ENCODE results near the gene ANGPTL8. TPM values are rescaled to one million over a fixed set of nuclear protein-coding genes. Genes with fewer than 3 reads are reported as not detected.

Gene ANGPTL8
- total RNA-seq, 1 donor from 2014 or later = 0.25 TPM

DNA sequence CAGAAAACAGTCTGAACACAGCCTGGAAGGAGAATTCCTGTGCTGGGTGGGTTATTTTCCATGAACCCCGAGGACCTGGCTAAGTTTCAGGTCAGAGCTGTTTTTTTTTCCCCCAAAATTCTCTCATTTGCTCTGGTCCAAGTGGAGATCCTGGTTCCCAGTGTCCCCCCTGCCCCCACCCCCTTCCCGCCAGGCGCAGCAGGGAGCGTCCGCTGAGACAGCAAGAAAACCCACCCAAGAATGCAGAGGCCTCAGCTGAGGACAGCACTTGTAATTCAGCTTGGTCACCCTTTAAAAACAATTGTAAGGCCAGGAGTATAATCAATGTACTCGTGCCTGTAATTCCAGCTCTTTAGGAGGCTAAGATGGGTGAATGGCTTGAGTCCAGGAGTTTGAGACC is 45.1 kb downstream of the ANGPTL8 start:
- DNase-seq (ENCODE audit: low spot score in 2 of 2, unreplicated experiment in 2 of 2) = no peak
- TF ChIP-seq, protein P1, sequence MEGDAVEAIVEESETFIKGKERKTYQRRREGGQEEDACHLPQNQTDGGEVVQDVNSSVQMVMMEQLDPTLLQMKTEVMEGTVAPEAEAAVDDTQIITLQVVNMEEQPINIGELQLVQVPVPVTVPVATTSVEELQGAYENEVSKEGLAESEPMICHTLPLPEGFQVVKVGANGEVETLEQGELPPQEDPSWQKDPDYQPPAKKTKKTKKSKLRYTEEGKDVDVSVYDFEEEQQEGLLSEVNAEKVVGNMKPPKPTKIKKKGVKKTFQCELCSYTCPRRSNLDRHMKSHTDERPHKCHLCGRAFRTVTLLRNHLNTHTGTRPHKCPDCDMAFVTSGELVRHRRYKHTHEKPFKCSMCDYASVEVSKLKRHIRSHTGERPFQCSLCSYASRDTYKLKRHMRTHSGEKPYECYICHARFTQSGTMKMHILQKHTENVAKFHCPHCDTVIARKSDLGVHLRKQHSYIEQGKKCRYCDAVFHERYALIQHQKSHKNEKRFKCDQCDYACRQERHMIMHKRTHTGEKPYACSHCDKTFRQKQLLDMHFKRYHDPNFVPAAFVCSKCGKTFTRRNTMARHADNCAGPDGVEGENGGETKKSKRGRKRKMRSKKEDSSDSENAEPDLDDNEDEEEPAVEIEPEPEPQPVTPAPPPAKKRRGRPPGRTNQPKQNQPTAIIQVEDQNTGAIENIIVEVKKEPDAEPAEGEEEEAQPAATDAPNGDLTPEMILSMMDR (IDR thresholded peaks at IDR 0.05; ENCODE audit: unreplicated experiment) = no peak
- no peak overlapping the region for H3K4me3 Mint-ChIP-seq
- peaks cover 8% of the 10 kb centered on the region for H3K4me1 Mint-ChIP-seq
- no peaks in the 10 kb centered on the region for H3K27me3 Mint-ChIP-seq (ENCODE audit: low read depth)
- no peaks in the 10 kb centered on the region for H3K36me3 Mint-ChIP-seq
- no peaks in the 10 kb centered on the region for H3K9me3 Mint-ChIP-seq
- peak overlapping the region; percentile 39 for H3K27ac Mint-ChIP-seq

DNA sequence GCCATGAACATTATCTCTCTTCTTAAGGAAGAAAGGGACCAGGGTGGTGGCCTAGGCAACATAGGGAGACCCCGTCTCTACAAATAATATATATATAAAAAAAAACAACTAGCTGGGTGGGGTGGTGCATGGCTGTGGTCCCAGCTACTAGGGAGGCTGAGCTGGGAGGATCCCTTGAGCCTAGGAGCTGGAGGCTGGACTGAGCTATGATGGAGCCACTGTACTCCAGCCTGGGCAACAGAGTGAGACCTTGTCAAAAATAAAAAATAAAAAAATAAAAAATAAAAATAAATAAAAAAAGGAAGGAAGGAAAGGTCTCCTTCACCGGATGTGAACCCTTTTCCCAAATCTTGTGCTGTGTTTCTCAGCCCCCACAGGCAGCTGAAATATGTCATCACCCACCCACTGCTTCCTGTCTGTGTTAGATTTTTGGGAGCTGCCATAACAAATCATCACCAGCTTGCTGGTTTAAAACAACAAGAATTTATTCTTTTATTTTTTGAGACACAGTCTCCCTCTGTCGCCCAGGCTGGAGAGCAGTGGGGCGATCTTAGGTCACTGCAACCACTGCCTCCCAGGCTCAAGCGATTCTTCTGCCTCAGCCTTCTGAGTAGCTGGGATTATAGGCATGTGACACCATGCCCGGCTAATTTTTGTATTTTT is 47.0 kb downstream of the ANGPTL8 start:
- DNase-seq (ENCODE audit: low spot score in 2 of 2, unreplicated experiment in 2 of 2) = no peak
- no peaks in the 10 kb centered on the region for H3K9me3 Mint-ChIP-seq

DNA sequence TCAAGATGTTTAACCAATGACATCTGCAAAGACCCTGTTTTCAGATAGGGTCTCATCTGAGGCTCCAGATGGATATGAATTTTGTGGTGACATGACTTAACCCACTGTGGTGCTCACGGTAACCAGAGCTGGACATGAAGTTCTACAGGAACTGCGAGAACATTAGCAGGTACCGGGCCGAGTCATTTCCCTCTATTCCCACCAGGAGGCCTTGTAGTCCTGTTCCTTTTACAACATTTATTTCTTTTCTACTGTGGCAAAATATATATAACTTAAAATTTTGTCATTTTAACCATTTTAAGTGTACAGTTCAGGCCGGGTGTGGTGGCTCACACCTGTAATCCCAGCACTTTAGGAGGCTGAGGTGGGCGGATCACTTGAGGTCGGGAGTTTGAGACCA is 48.9 kb downstream of the ANGPTL8 start:
- Mint-ChIP-seq H3K27me3 (ENCODE audit: low read depth) (peaks cover 1% of the 10 kb centered on the region), H3K4me1 (peaks cover 2% of the 10 kb centered on the region), H3K27ac (no peak overlapping the region), H3K4me3 (no peak overlapping the region), H3K36me3 (no peaks in the 10 kb centered on the region), H3K9me3 (no peaks in the 10 kb centered on the region)
- TF ChIP-seq, protein P1 (IDR thresholded peaks at IDR 0.05; ENCODE audit: unreplicated experiment) = peak; percentile 40
- no peak for DNase-seq (ENCODE audit: low spot score in 2 of 2, unreplicated experiment in 2 of 2)

More for the DNA sequence above, 47.0 kb downstream of the ANGPTL8 start:
- TF ChIP-seq, protein P1 (IDR thresholded peaks at IDR 0.05; ENCODE audit: unreplicated experiment) = no peak
- Mint-ChIP-seq H3K4me1 (peaks cover 7% of the 10 kb centered on the region), H3K27ac (no peak overlapping the region), H3K4me3 (no peak overlapping the region), H3K36me3 (no peaks in the 10 kb centered on the region), H3K27me3 (ENCODE audit: low read depth) (no peaks in the 10 kb centered on the region)

DNA sequence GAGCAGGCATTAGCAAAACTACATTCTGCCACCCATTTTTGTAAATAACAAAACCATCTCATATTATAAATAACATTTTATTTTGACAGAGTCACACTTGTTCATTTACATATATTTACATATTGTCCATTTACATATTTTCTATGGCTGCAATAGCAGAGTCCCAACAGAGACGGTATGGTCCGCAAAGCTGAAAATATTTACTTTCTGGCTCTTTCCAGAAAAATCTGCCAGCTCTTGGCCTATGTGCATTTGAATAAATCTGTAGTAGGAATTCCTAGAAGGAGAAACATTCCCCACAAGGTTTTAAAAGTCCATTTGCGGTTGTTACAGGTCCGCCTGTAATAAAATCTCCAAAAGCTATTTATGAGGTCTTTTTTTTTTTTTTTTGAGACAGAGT is 50.8 kb downstream of the ANGPTL8 start:
- Mint-ChIP-seq H3K27ac (no peak overlapping the region), H3K4me1 (peaks cover 6% of the 10 kb centered on the region), H3K9me3 (no peaks in the 10 kb centered on the region), H3K36me3 (no peaks in the 10 kb centered on the region), H3K27me3 (ENCODE audit: low read depth) (peaks cover 1% of the 10 kb centered on the region), H3K4me3 (no peak overlapping the region)
- no peak for DNase-seq (ENCODE audit: low spot score in 2 of 2, unreplicated experiment in 2 of 2)
- TF ChIP-seq, protein P1 (IDR thresholded peaks at IDR 0.05; ENCODE audit: unreplicated experiment) = no peak

DNA sequence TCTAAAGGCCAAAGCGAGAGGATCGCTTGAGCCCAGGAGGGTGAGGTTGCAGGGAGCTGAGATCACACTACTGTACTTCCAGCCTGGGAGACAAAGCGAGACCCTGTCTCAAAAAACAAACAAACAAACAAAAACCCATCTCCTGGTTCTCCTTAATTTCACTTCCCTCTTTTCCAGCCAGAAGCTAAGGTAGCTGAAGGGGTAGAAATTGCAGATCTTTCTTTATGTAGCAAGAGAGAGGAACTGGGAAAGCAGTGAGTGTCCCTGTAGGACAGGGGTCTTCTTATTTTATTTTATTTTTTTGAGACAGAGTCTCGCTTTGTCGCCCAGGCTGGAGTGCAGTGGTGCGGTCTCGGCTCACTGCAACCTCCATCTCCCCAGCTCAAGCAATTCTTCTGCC is 52.0 kb downstream of the ANGPTL8 start:
- no peak overlapping the region for H3K27ac Mint-ChIP-seq
- H3K36me3 Mint-ChIP-seq = no peaks in the 10 kb centered on the region

More for the DNA sequence above, 52.0 kb downstream of the ANGPTL8 start:
- DNase-seq (ENCODE audit: low spot score in 2 of 2, unreplicated experiment in 2 of 2) = no peak
- peaks cover 1% of the 10 kb centered on the region for H3K27me3 Mint-ChIP-seq (ENCODE audit: low read depth)
- no peaks in the 10 kb centered on the region for H3K9me3 Mint-ChIP-seq
- H3K4me3 Mint-ChIP-seq = no peak overlapping the region
- TF ChIP-seq, protein P1 (IDR thresholded peaks at IDR 0.05; ENCODE audit: unreplicated experiment) = no peak
- H3K4me1 Mint-ChIP-seq = peaks cover 9% of the 10 kb centered on the region

Other genes starting within 250 kb of the ANGPTL8 start
- 89.5 to 99.2 TPM (median 95.1 TPM) in 3 replicates for gene LDLR, start 150.2 kb upstream of the ANGPTL8 start, total RNA-seq
- 16.3 to 22.0 TPM (median 20.6 TPM) in 3 replicates for gene SPC24, start 83.8 kb upstream of the ANGPTL8 start, total RNA-seq
- gene KANK2, start 42.1 kb upstream of the ANGPTL8 start, total RNA-seq = 84.3 to 85.3 TPM (median 84.7 TPM) in 3 replicates
- gene DOCK6, start 22.9 kb downstream of the ANGPTL8 start, total RNA-seq = 64.0 to 66.4 TPM (median 65.1 TPM) in 3 replicates
- gene TSPAN16, start 56.5 kb downstream of the ANGPTL8 start, total RNA-seq = not detected in 3 replicates
- 26.3 to 28.4 TPM (median 27.3 TPM) in 3 replicates for gene RAB3D, start 100.0 kb downstream of the ANGPTL8 start, total RNA-seq
- gene TMEM205, start 106.6 kb downstream of the ANGPTL8 start, total RNA-seq = 56.8 to 61.4 TPM (median 57.2 TPM) in 3 replicates
- 29.6 to 34.9 TPM (median 34.2 TPM) in 3 replicates for gene CCDC159, start 106.9 kb downstream of the ANGPTL8 start, total RNA-seq
- 18.9 to 21.4 TPM (median 20.4 TPM) in 3 replicates for gene PLPPR2, start 115.8 kb downstream of the ANGPTL8 start, total RNA-seq
- 2.7 to 2.9 TPM (median 2.8 TPM) in 3 replicates for gene SWSAP1, start 135.0 kb downstream of the ANGPTL8 start, total RNA-seq
- 23.5 to 24.5 TPM (median 24.3 TPM) in 3 replicates for gene EPOR, start 144.7 kb downstream of the ANGPTL8 start, total RNA-seq
- 80.8 to 84.8 TPM (median 82.6 TPM) in 3 replicates for gene RGL3, start 179.7 kb downstream of the ANGPTL8 start, total RNA-seq
- 0.95 to 1.7 TPM (median 1.4 TPM) in 3 replicates for gene ODAD3, start 195.5 kb downstream of the ANGPTL8 start, total RNA-seq
- 381 to 396 TPM (median 385 TPM) in 3 replicates for gene PRKCSH, start 196.0 kb downstream of the ANGPTL8 start, total RNA-seq
- gene ELAVL3, start 241.4 kb downstream of the ANGPTL8 start, total RNA-seq = 0.07 to 0.63 TPM in 2 of 3 replicates, not detected in the other

Measured in mesothelial cell of epicardium (in vitro differentiated cells).